Esophagus muscularis mucosa (tissue), 4 donors: ENCODE results near the gene AUTS2. TPM values are rescaled to one million over a fixed set of nuclear protein-coding genes. Genes with fewer than 3 reads are reported as not detected.

ENCODE experiments used
- DNase-seq: peaks from one replicate; pipeline ENCODE4 v3.0.0-alpha.2; 2017; ENCODE audit errors: extremely low spot score
- H3K27ac ChIP-seq, 4 donors: fragments of 200-600 bp; sonication (generic); replicated peaks in 1 of 4; 1 replicate in 3 of 4; 2 replicates in 1 of 4; pipeline ENCODE4 v1.5.1; 2016 to 2019; ENCODE audit warnings: mild to moderate bottlenecking in 1 of 4
- H3K27me3 ChIP-seq, 4 donors: fragments of 200-600 bp; sonication (generic); one replicate each; pipeline versions ENCODE4 v1.5.1 to v1.6.0; 2016 to 2019
- H3K36me3 ChIP-seq, 4 donors: fragments of 200-600 bp; sonication (generic); one replicate each; pipeline ENCODE4 v1.5.1; 2016 to 2019
- H3K4me1 ChIP-seq, 4 donors: fragments of 200-600 bp; sonication (generic); one replicate each; pipeline ENCODE4 v1.5.1; 2016 to 2019
- H3K4me3 ChIP-seq, 4 donors: fragments of 200-600 bp; sonication (generic); 1 replicate in 2 of 4; 2 replicates in 2 of 4; pipeline ENCODE4 v1.5.1; 2016 to 2019; ENCODE audit warnings: mild to moderate bottlenecking in 4 of 4, moderate library complexity in 1 of 4
- H3K9me3 ChIP-seq, 4 donors: fragments of 200-600 bp; sonication (generic); 1 replicate in 3 of 4; 2 replicates in 1 of 4; pipeline ENCODE4 v1.5.1; 2016 to 2019
- EP300 ChIP-seq: sonication (generic); formaldehyde crosslinking; IDR thresholded peaks from one replicate; pipeline ENCODE4 v1.6.1; 2017; ENCODE audit warnings: antibody characterized with exemption
- POLR2A ChIP-seq: fragments of 450-650 bp; IDR thresholded peaks from one replicate; pipeline ENCODE4 v1.6.1; 2017; ENCODE audit warnings: antibody characterized with exemption, moderate library complexity, mild to moderate bottlenecking, low read depth
- POLR2AphosphoS5 ChIP-seq, 2 donors: sonication (generic); formaldehyde crosslinking; IDR thresholded peaks; one replicate each; pipeline ENCODE4 v1.6.1; 2017; ENCODE audit warnings: antibody characterized with exemption in 2 of 2
- WGBS: methylation state at CpG from one replicate; pipeline ENCODE4 v1.1.5; 2018; 5-methylcytosine and 5-hydroxymethylcytosine counted together
- intact Hi-C: fragments of 100-400 bp; cut with DNase I; formaldehyde crosslinking; loops from one replicate; pipeline ENCODE4 v1.15.1; 2023
- total RNA-seq, 4 donors: library from RNA; depleted of rRNA; stranded (reverse); fragments of >200 nt; gene quantifications; one replicate each; pipeline versions ENCODE4 v1.1.0 to v1.2.1, GENCODE V29; 2016
- TF ChIP-seq, protein P1 (sequence below), 3 experiments: fragments of 200-600 bp in 2 of 3; fragments of 450-650 bp in 1 of 3; sonication (generic) in 2 of 3; IDR thresholded peaks; one replicate each; pipeline ENCODE4 v1.5.1; 2017 to 2019; ENCODE audit warnings: antibody characterized with exemption in 3 of 3, mild to moderate bottlenecking in 2 of 3, moderate library complexity in 1 of 3

Gene AUTS2
- total RNA-seq, 4 donors from 2014 or later: 18.5 to 44.9 (median 34.2) TPM

DNA sequence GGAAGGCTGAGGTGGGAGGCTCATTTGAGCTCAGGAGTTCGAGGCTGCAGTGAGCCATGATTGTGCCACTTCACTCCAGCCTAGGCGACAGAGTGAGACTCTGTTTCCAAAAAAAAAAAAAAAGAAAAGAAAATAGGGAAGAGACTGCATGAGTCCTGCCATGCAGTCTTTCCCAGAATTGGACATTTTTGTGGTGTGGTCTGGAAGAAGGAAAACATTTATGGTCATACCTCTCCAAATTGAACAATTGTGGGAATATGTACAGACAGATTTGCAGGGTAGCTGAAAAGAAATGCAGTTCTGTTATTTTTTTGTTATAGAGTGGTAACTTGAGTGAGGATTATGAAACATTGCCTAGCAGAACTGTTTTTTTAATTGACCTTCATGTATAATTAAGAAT, 198.1 kb downstream of the AUTS2 start:
- Histone ChIP-seq H3K36me3 (no peaks in the 10 kb centered on the region), H3K4me3 (no peak overlapping the region), H3K9me3 (no peaks in the 10 kb centered on the region), H3K27me3 (no peaks in the 10 kb centered on the region), H3K4me1 (peaks cover 12 to 45% (median 33%) of the 10 kb centered on the region in 4 donors), H3K27ac (no peak overlapping the region)
- DNase-seq: no peak
- WGBS: 90% methylated on average over 2 of the region's 2 CpGs
- TF ChIP-seq EP300: no peak
- TF ChIP-seq POLR2A: no peak
- intact Hi-C loops: no loop called here

DNA sequence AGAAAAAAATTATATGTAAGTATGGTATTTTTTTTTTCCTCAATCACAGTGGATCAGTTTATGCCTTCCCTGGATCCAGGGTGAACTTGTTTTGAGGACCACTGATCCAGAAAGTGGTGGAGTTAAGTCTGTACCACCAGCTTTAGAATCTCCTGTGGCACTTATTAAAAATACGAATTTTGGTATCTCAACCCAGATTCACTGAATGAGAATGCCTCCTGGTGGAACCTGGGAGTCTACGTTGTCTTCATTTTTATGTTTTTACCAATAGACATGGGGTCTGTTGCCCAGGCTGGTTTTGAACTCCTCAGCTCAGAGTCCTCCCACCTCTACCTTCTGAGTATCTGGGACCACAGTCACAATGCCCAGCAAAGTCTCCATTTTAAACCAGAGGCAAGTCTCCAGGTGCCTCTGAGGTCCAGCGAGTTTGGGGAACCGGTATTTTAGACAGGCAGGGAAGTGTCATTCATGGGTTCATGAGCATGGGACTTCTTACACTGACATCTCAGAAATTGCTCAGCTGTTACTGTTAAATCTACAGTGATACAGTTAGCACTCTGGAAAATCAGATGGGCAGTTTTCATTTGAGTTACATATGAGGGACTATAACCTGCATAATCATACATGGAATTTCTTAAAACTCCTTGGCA, 200.9 kb downstream of the AUTS2 start:
- H3K27me3 ChIP-seq: no peaks in the 10 kb centered on the region
- no peaks in the 10 kb centered on the region for H3K36me3 ChIP-seq
- TF ChIP-seq POLR2A (no peak), EP300 (no peak), POLR2AphosphoS5 (IDR thresholded peaks at IDR 0.05) (no peak)
- TF ChIP-seq, protein P1, sequence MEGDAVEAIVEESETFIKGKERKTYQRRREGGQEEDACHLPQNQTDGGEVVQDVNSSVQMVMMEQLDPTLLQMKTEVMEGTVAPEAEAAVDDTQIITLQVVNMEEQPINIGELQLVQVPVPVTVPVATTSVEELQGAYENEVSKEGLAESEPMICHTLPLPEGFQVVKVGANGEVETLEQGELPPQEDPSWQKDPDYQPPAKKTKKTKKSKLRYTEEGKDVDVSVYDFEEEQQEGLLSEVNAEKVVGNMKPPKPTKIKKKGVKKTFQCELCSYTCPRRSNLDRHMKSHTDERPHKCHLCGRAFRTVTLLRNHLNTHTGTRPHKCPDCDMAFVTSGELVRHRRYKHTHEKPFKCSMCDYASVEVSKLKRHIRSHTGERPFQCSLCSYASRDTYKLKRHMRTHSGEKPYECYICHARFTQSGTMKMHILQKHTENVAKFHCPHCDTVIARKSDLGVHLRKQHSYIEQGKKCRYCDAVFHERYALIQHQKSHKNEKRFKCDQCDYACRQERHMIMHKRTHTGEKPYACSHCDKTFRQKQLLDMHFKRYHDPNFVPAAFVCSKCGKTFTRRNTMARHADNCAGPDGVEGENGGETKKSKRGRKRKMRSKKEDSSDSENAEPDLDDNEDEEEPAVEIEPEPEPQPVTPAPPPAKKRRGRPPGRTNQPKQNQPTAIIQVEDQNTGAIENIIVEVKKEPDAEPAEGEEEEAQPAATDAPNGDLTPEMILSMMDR (IDR thresholded peaks at IDR 0.05): no peak
- 96% methylated on average over 3 of the region's 4 CpGs for WGBS
- DNase-seq: no peak
- H3K4me3 ChIP-seq: no peak overlapping the region
- H3K4me1 ChIP-seq: peaks cover 17 to 44% (median 28%) of the 10 kb centered on the region in 4 donors
- intact Hi-C loops: no loop called here
- no peaks in the 10 kb centered on the region for H3K9me3 ChIP-seq
- no peak overlapping the region for H3K27ac ChIP-seq

DNA sequence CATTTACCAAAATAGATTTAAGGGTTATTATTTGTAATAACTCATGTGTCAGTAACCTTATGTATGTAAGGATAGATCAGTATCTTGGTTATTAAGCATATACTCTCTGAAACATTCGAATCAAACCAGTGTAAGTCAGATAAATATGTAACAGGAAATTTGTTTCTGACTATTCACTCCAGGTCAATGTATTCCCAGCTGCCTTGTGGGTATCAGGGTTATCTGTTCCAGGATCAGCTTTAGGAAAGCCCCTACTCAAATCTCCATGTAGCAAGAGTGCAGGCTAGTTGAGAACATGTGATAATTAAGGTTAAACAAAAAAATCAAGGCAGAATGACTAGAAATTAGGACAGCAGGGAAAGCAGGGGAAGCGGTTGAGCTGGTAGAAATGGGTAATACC, 201.7 kb downstream of the AUTS2 start:
- 78% methylated on average over 2 of the region's 2 CpGs for WGBS
- no peak for DNase-seq
- TF ChIP-seq POLR2A (no peak), POLR2AphosphoS5 (IDR thresholded peaks at IDR 0.05) (no peak), EP300 (no peak)
- TF ChIP-seq, protein P1 (IDR thresholded peaks at IDR 0.05): no peak
- Histone ChIP-seq H3K4me3 (no peak overlapping the region), H3K27me3 (no peaks in the 10 kb centered on the region), H3K27ac (no peak overlapping the region), H3K4me1 (peaks cover 17 to 43% (median 26%) of the 10 kb centered on the region in 4 donors), H3K36me3 (no peaks in the 10 kb centered on the region), H3K9me3 (no peaks in the 10 kb centered on the region)
- intact Hi-C loops: no loop called here

DNA sequence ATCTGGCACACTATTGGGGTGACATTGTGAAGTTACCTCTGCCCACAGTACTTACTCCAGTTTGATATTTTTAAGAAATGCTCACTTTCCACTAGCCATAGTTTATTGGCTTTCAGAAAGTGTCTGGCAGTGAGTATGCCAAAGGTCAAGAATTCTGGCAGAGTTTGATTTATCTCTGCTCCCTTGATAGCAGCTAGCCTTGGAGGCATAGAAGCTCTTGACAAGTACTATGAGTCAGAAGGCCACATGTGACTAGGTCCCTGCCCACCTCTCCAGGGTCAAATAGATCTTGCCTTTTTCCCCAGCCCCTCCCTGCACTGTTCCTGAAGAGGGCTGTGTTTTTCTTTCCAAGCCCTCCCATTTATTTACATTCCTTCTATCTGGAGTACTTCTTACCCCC, 202.2 kb downstream of the AUTS2 start:
- Histone ChIP-seq H3K9me3 (no peaks in the 10 kb centered on the region), H3K27me3 (no peaks in the 10 kb centered on the region), H3K27ac (no peak overlapping the region), H3K4me1 (peaks cover 17 to 48% (median 28%) of the 10 kb centered on the region in 4 donors), H3K4me3 (no peak overlapping the region), H3K36me3 (no peaks in the 10 kb centered on the region)
- TF ChIP-seq POLR2AphosphoS5 (IDR thresholded peaks at IDR 0.05): no peak
- TF ChIP-seq EP300: no peak
- TF ChIP-seq, protein P1 (IDR thresholded peaks at IDR 0.05): no peak
- no peak for TF ChIP-seq POLR2A
- DNase-seq: no peak
- intact Hi-C loops: no loop called here

DNA sequence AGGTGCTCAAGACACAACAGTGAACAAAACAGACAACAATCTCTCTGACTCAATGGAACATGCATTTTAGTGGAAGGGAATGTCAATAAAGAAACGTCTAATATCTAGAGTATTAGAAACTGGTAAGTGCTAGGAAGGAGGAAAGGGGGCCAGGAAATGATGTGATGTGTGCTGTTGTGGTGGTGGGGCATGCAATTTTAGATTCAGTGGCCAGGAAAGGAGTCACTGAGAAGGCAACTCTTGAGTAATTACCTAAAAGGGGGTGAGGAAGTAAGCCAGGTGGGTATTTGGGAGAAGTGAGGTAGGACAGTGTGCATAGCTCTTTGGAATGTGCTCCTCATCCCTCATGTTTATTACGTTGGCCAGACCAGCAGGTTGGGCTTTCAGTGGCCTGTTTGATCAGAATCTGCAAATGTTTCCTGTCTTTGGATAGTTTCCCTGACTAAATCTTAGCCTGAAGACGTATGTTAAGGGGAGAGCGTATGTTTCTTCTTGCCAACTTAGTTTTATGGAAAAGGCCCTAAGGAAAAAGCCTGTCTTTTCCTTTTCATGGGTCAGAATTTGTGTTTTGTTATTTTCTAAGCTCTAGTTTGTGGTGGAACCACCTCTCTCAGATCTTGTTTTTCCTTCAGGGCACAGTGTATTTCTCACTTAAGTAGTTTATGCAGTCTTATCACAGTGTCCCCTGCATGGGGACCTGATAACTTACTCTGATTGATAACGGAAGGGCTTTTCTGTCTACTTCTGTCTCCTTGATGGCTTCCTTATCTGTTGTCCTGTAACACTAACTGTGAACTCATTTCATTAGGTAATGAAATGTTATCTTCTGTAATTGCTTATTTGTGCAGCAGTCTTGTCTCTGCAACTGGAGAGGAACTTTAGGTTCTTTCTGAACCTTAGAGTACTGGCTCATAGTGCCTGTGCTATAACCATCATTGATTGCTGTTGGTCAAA, 203.7 kb downstream of the AUTS2 start:
- Histone ChIP-seq H3K9me3 (no peaks in the 10 kb centered on the region), H3K27me3 (no peaks in the 10 kb centered on the region), H3K4me3 (no peak overlapping the region), H3K4me1 (peaks cover 17 to 51% (median 31%) of the 10 kb centered on the region in 4 donors), H3K36me3 (no peaks in the 10 kb centered on the region), H3K27ac (no peak overlapping the region)
- intact Hi-C loops: no loop called here
- DNase-seq: no peak
- TF ChIP-seq, protein P1 (IDR thresholded peaks at IDR 0.05): no peak
- TF ChIP-seq POLR2AphosphoS5 (IDR thresholded peaks at IDR 0.05) (no peak), EP300 (no peak), POLR2A (no peak)
- 59% methylated on average over 5 of the region's 5 CpGs for WGBS
